PC-9 (cell line): ENCODE data around the gene HMG20A. TPM values are rescaled to one million over a fixed set of nuclear protein-coding genes. Genes with fewer than 3 reads are reported as not detected.

ENCODE experiments used
- BruUV-seq: library from RNA; stranded (reverse); fragments of 400-500 nt; replicated peaks from 2 replicates; lab custom pipeline; 2021; lab: Mats Ljungman, UMichigan
- CTCF ChIA-PET: fragments of 300-600 bp; sonication (Branson Sonifier 250); formaldehyde crosslinking; loops from one replicate; lab custom pipeline; 2022; ENCODE audit warnings: antibody characterized with exemption; lab: Charles Lee
- POLR2A ChIA-PET: fragments of 300-600 bp; sonication (Branson Sonifier 250); formaldehyde crosslinking; loops from one replicate; lab custom pipeline; 2022; ENCODE audit warnings: antibody characterized with exemption; ENCODE audit not compliant: unreplicated experiment; lab: Charles Lee
- DNase-seq, 2 experiments: peaks; one replicate each; pipeline versions ENCODE4 v3.0.0 to v3.0.0-alpha.2; 2015 to 2022; ENCODE audit warnings: mixed read lengths in 1 of 2
- H2AFZ ChIP-seq: fragments of 200-600 bp; sonication (generic); 2 replicates; pipeline ENCODE4 v1.8.1; 2017; ENCODE audit warnings: antibody characterized with exemption
- H3F3A ChIP-seq: fragments of 200-600 bp; sonication (generic); 2 replicates; pipeline ENCODE4 v1.8.1; 2017; ENCODE audit warnings: antibody characterized with exemption, mild to moderate bottlenecking, low read depth; ENCODE audit not compliant: insufficient read depth
- H3K27ac ChIP-seq: fragments of 200-600 bp; sonication (generic); 2 replicates; pipeline ENCODE4 v1.6.1; 2016; ENCODE audit warnings: mixed run types
- H3K27me3 ChIP-seq: fragments of 200-600 bp; sonication (generic); 2 replicates; pipeline ENCODE4 v1.6.1; 2016; ENCODE audit warnings: low read depth, mixed run types; ENCODE audit not compliant: insufficient read depth
- H3K36me3 ChIP-seq: fragments of 200-600 bp; sonication (generic); 2 replicates; pipeline ENCODE4 v1.6.1; 2016; ENCODE audit warnings: low read depth, mixed run types
- H3K4me1 ChIP-seq: fragments of 200-600 bp; sonication (generic); replicated peaks from 2 replicates; pipeline ENCODE4 v1.6.1; 2016; ENCODE audit warnings: mixed run types; ENCODE audit not compliant: insufficient read depth
- H3K4me2 ChIP-seq: fragments of 200-600 bp; sonication (generic); 2 replicates; pipeline ENCODE4 v1.6.1; 2017; ENCODE audit warnings: mixed run types
- H3K4me3 ChIP-seq: fragments of 200-600 bp; sonication (generic); 2 replicates; pipeline ENCODE4 v1.6.1; 2016; ENCODE audit warnings: mixed run types
- H3K79me2 ChIP-seq: fragments of 200-600 bp; sonication (generic); 2 replicates; pipeline ENCODE4 v1.6.1; 2017; ENCODE audit warnings: low read depth, mixed run types
- H3K9me2 ChIP-seq: fragments of 200-600 bp; sonication (generic); 2 replicates; pipeline ENCODE4 v1.8.1; 2017; ENCODE audit warnings: mild to moderate bottlenecking; ENCODE audit not compliant: insufficient read depth
- H3K9me3 ChIP-seq: fragments of 200-600 bp; sonication (generic); 2 replicates; pipeline ENCODE4 v1.8.1; 2016; ENCODE audit warnings: low read depth; ENCODE audit not compliant: insufficient read depth
- H4K20me1 ChIP-seq: fragments of 200-600 bp; sonication (generic); 2 replicates; pipeline ENCODE4 v1.8.1; 2017; ENCODE audit not compliant: insufficient read depth
- EZH2 ChIP-seq: fragments of 200-600 bp; sonication (generic); IDR thresholded peaks from 2 replicates; pipeline ENCODE4 v1.8.0; 2017; ENCODE audit warnings: antibody characterized with exemption, low read depth
- intact Hi-C: fragments of 100-400 bp; cut with micrococcal nuclease; formaldehyde crosslinking; loops from one replicate; pipeline ENCODE4 v1.10.0; 2022; ENCODE audit not compliant: unreplicated experiment
- total RNA-seq: library from RNA; stranded (reverse); gene quantifications from 2 replicates; pipeline ENCODE4 v1.2.3, GENCODE V29; 2021
- TF ChIP-seq, protein P1 (sequence below): fragments of 200-600 bp; sonication (generic); conservative IDR thresholded peaks from 2 replicates; pipeline ENCODE4 v1.6.1; 2017; ENCODE audit warnings: mixed run types, antibody characterized with exemption, mild to moderate bottlenecking, moderate library complexity

HMG20A gene
- total RNA-seq, 1 experiment from 2014 or later, result 33.4 TPM

DNA sequence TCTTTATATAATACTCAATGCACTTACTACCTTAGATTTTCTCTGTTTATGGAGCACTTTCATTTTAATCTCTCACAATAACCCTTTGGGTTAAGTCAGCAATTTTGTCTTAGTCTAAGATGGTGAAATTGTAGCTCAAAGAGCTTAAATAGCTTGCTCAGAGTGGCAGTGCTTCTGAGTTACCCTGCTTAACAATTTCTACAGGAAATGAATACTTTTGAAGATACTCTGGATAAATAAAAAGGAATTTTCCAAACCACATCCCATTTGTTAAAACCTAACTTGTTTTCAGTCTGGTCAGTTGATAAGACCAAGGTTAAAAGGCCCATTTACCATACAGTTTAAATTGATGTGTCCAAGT is 37.2 kb downstream of the HMG20A start:
- Histone ChIP-seq H2AFZ (no peak overlapping the region), H3K4me1 (peaks cover 10% of the 10 kb centered on the region), H3K27ac (no peak overlapping the region), H3K79me2 (0 out of 2 replicates have a peak, but pooled peaks cover under 1% of the 10 kb centered on the region), H3K27me3 (no peaks in the 10 kb centered on the region), H3K4me3 (no peak overlapping the region), H3K9me3 (no peaks in the 10 kb centered on the region), H3K9me2 (no peaks in the 10 kb centered on the region), H3K36me3 (peaks cover 13% of the 10 kb centered on the region; the same call in 1 of the 2 replicates), H3K4me2 (no peak overlapping the region), H3F3A (no peaks in the 10 kb centered on the region), H4K20me1 (no peaks in the 10 kb centered on the region)
- TF ChIP-seq EZH2, result no peak
- TF ChIP-seq, protein P1, sequence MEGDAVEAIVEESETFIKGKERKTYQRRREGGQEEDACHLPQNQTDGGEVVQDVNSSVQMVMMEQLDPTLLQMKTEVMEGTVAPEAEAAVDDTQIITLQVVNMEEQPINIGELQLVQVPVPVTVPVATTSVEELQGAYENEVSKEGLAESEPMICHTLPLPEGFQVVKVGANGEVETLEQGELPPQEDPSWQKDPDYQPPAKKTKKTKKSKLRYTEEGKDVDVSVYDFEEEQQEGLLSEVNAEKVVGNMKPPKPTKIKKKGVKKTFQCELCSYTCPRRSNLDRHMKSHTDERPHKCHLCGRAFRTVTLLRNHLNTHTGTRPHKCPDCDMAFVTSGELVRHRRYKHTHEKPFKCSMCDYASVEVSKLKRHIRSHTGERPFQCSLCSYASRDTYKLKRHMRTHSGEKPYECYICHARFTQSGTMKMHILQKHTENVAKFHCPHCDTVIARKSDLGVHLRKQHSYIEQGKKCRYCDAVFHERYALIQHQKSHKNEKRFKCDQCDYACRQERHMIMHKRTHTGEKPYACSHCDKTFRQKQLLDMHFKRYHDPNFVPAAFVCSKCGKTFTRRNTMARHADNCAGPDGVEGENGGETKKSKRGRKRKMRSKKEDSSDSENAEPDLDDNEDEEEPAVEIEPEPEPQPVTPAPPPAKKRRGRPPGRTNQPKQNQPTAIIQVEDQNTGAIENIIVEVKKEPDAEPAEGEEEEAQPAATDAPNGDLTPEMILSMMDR, result no peak
- CTCF ChIA-PET, result no interaction called here
- DNase-seq, result no peak
- no TSS peak for BruUV-seq
- intact Hi-C loops, result no loop called here
- POLR2A ChIA-PET, result no interaction called here

DNA sequence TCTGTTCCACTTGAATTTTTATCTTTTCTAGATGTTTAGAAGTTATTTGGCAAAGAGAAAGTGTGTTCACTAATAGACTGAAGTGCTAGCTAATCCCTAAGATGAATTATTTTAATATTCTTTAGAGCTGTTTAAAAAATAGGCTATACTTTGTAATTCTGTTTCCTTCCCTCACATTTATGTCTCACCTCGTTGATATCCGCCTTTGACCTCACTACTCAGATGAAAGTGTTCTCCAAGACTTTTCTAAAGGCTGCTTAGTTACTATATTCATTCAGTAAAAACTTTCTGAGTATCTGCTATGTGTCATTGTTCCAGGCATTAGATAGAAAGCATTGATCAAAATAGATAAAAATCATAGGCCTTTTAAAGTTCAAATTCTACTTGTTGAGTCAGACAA is 38.3 kb downstream of the HMG20A start:
- CTCF ChIA-PET, result no interaction called here
- H3K4me1 ChIP-seq, result peaks cover 10% of the 10 kb centered on the region
- no peak overlapping the region for H3K4me3 ChIP-seq
- TF ChIP-seq, protein P1, result no peak
- no peak for TF ChIP-seq EZH2
- H3K9me3 ChIP-seq, result no peaks in the 10 kb centered on the region
- no peaks in the 10 kb centered on the region for H4K20me1 ChIP-seq
- POLR2A ChIA-PET, result no interaction called here
- peaks cover 19% of the 10 kb centered on the region; the same call in 1 of the 2 replicates for H3K36me3 ChIP-seq
- no peaks in the 10 kb centered on the region for H3K27me3 ChIP-seq
- H3K79me2 ChIP-seq, result no peaks in the 10 kb centered on the region
- no peak overlapping the region for H3K4me2 ChIP-seq
- intact Hi-C loops, result no loop called here
- BruUV-seq, result no TSS peak
- H3F3A ChIP-seq, result no peaks in the 10 kb centered on the region
- H3K9me2 ChIP-seq, result no peaks in the 10 kb centered on the region
- DNase-seq, result no peak
- no peak overlapping the region for H3K27ac ChIP-seq
- H2AFZ ChIP-seq, result no peak overlapping the region

GRCh38 chr15:77461486-77461885 is 40.8 kb downstream of the HMG20A start:
- no TSS peak for BruUV-seq
- no peak overlapping the region for H3K4me3 ChIP-seq
- no peaks in the 10 kb centered on the region for H3K9me2 ChIP-seq
- H2AFZ ChIP-seq, result no peak overlapping the region
- CTCF ChIA-PET, result no interaction called here
- POLR2A ChIA-PET, result no interaction called here
- peaks cover 19% of the 10 kb centered on the region; the same call in 1 of the 2 replicates for H3K36me3 ChIP-seq
- H3K4me1 ChIP-seq, result no peaks in the 10 kb centered on the region
- intact Hi-C loops, result no loop called here
- no peaks in the 10 kb centered on the region for H3K79me2 ChIP-seq
- H3K27ac ChIP-seq, result no peak overlapping the region
- no peaks in the 10 kb centered on the region for H4K20me1 ChIP-seq
- no peak for DNase-seq
- H3K9me3 ChIP-seq, result no peaks in the 10 kb centered on the region
- no peak overlapping the region for H3K4me2 ChIP-seq
- no peaks in the 10 kb centered on the region for H3K27me3 ChIP-seq
- no peaks in the 10 kb centered on the region for H3F3A ChIP-seq
- TF ChIP-seq, protein P1, result no peak
- TF ChIP-seq EZH2, result no peak
